A673 (cell line): Measurements from ENCODE around the gene TROAP. TPM values are rescaled to one million over a fixed set of nuclear protein-coding genes. Genes with fewer than 3 reads are reported as not detected.

ENCODE experiments used
- BruUV-seq: library from RNA; stranded (reverse); fragments of 400-500 nt; replicated peaks from 2 replicates; lab custom pipeline; 2021; lab: Mats Ljungman, UMichigan
- CTCF ChIA-PET: fragments of 300-600 bp; sonication (Branson Sonifier 250); formaldehyde crosslinking; loops from one replicate; lab custom pipeline; 2022; ENCODE audit warnings: antibody characterized with exemption; lab: Charles Lee
- POLR2A ChIA-PET: fragments of 300-600 bp; sonication (Branson Sonifier 250); formaldehyde crosslinking; loops from one replicate; lab custom pipeline; 2022; ENCODE audit warnings: antibody characterized with exemption; ENCODE audit not compliant: low non-redundant PET; lab: Charles Lee
- DNase-seq: peaks from one replicate; pipeline ENCODE4 v3.0.0-alpha.2; 2015; ENCODE audit warnings: low spot score
- H3K27ac ChIP-seq: fragments of 200-600 bp; sonication (generic); 2 replicates; pipeline ENCODE4 v1.5.1; 2016; ENCODE audit warnings: mixed run types, low read depth, mild to moderate bottlenecking, mixed read lengths, antibody characterized with exemption, low read length; ENCODE audit not compliant: poor library complexity, severe bottlenecking
- H3K27me3 ChIP-seq: fragments of 200-600 bp; sonication (generic); replicated peaks from 2 replicates; pipeline ENCODE4 v1.6.1; 2017; ENCODE audit warnings: mixed run types, low read depth, mild to moderate bottlenecking, mixed read lengths, antibody characterized with exemption, low read length; ENCODE audit not compliant: insufficient read depth, poor library complexity
- H3K36me3 ChIP-seq: fragments of 200-600 bp; sonication (generic); 2 replicates; pipeline ENCODE4 v1.6.1; 2016; ENCODE audit warnings: mixed run types, mild to moderate bottlenecking, mixed read lengths, antibody characterized with exemption, low read length; ENCODE audit not compliant: insufficient read depth, poor library complexity, severe bottlenecking
- H3K4me1 ChIP-seq: fragments of 200-600 bp; sonication (generic); 2 replicates; pipeline ENCODE4 v1.6.1; 2017; ENCODE audit warnings: mixed run types, mild to moderate bottlenecking, mixed read lengths, antibody characterized with exemption, low read length; ENCODE audit not compliant: insufficient read depth, poor library complexity, severe bottlenecking
- H3K4me3 ChIP-seq: fragments of 200-600 bp; sonication (generic); 2 replicates; pipeline ENCODE4 v1.5.1; 2016; ENCODE audit warnings: low read depth, mixed run types, mild to moderate bottlenecking, mixed read lengths, low read length; ENCODE audit not compliant: poor library complexity, severe bottlenecking
- H3K9me3 ChIP-seq: fragments of 200-600 bp; sonication (generic); 2 replicates; pipeline ENCODE4 v1.6.1; 2016; ENCODE audit warnings: mixed run types, low read depth, mild to moderate bottlenecking, mixed read lengths, antibody characterized with exemption, low read length; ENCODE audit not compliant: poor library complexity, severe bottlenecking
- CTCF ChIP-seq: fragments of 300-800, 200-600 bp; sonication (generic); conservative IDR thresholded peaks from 2 replicates; pipeline ENCODE4 v1.5.1; 2017; ENCODE audit warnings: low read depth, mild to moderate bottlenecking, antibody characterized with exemption, low read length, moderate library complexity, mixed read lengths
- EZH2 ChIP-seq: fragments of 200-600 bp; sonication (generic); IDR thresholded peaks from 2 replicates; pipeline ENCODE4 v1.6.1; 2017; ENCODE audit warnings: borderline replicate concordance, low read depth, mild to moderate bottlenecking, mixed read lengths, antibody characterized with exemption, low read length; ENCODE audit not compliant: poor library complexity, severe bottlenecking
- intact Hi-C: fragments of 100-400 bp; cut with micrococcal nuclease; formaldehyde crosslinking; loops from one replicate; pipeline ENCODE4 v1.10.0; 2022; ENCODE audit not compliant: unreplicated experiment
- total RNA-seq: library from RNA; stranded (reverse); gene quantifications from 2 replicates; pipeline ENCODE4 v1.2.3, GENCODE V29; 2021

Gene TROAP
- total RNA-seq, 1 experiment from 2014 or later, result 124 TPM

GRCh38 chr12:49335118-49335954 lies 12.3 kb downstream of the TROAP start:
- Histone ChIP-seq H3K36me3 (peaks cover 9% of the 10 kb centered on the region), H3K27ac (no peak overlapping the region), H3K9me3 (no peaks in the 10 kb centered on the region), H3K4me1 (peaks cover 11% of the 10 kb centered on the region), H3K4me3 (no peak overlapping the region), H3K27me3 (no peaks in the 10 kb centered on the region)
- intact Hi-C loops, result no loop called here
- no TSS peak for BruUV-seq
- CTCF ChIA-PET, result no interaction called here
- DNase-seq, result no peak
- no peak for TF ChIP-seq EZH2
- no peak for TF ChIP-seq CTCF
- POLR2A ChIA-PET, result no interaction called here

- POLR2A ChIA-PET, result no interaction called here
- peaks cover 11% of the 10 kb centered on the region for H3K4me1 ChIP-seq
- H3K36me3 ChIP-seq, result peaks cover 1% of the 10 kb centered on the region
- no peak for DNase-seq
- H3K27me3 ChIP-seq, result no peaks in the 10 kb centered on the region
- no peaks in the 10 kb centered on the region for H3K9me3 ChIP-seq
- H3K4me3 ChIP-seq, result peak overlapping the region; percentile 56
- CTCF ChIA-PET, result interaction anchor here (1.2 to 2.6 kb wide), 3 partner anchors 12 to 47 kb away, joined by 3 to 14 read pairs (median 13); partner anchors contain the start of gene TROAP
- intact Hi-C loops, result no loop called here
- H3K27ac ChIP-seq, result no peak overlapping the region
- no TSS peak for BruUV-seq
- TF ChIP-seq CTCF, result no peak
- TF ChIP-seq EZH2, result no peak
These were observed 13.0 kb downstream of the TROAP start for GRCh38 chr12:49335955-49336644.

- peak; percentile 90 for DNase-seq
- no peaks in the 10 kb centered on the region for H3K9me3 ChIP-seq
- no peak within 1 kb of the TSS for H3K27ac ChIP-seq
- H3K36me3 ChIP-seq, result no peaks in the 10 kb centered on the region
- peaks cover 11% of the 10 kb centered on the region for H3K4me1 ChIP-seq
- BruUV-seq, result no TSS peak
- peak within 1 kb of the TSS; percentile 56 for H3K4me3 ChIP-seq
- POLR2A ChIA-PET, result no interaction called here
- intact Hi-C loops, result no loop called here
- no peaks in the 10 kb centered on the region for H3K27me3 ChIP-seq
- TF ChIP-seq EZH2, result no peak
- TF ChIP-seq CTCF, result peak; percentile 97
- CTCF ChIA-PET, result interaction anchor here (0.6 to 2.6 kb wide), 6 partner anchors 10 to 187 kb away, joined by 3 to 14 read pairs (median 10); partner anchors contain the start of genes DNAJC22 and TROAP
These were observed 13.9 kb downstream of the TROAP start, which contains the start of gene C1QL4 for GRCh38 chr12:49336645-49337584. C1QL4 (minus strand) TSS chr12:49337188; CDS start chr12:49336477, 711 bp downstream.
